Astrocyte of the spinal cord (primary cell): ENCODE measurements around the gene HOXA2.

ENCODE experiments used
- DNase-seq: peaks from one replicate; pipeline ENCODE4 v3.0.0; 2011; ENCODE audit warnings: low read depth, low spot score
- H3K4me3 ChIP-seq: 2 replicates; pipeline ENCODE4 v1.5.1; 2011; ENCODE audit warnings: low read depth, mild to moderate bottlenecking, low read length, moderate library complexity
- CTCF ChIP-seq: IDR thresholded peaks from 2 replicates; pipeline ENCODE4 v1.5.1; 2012; ENCODE audit warnings: low read depth, mild to moderate bottlenecking, low read length, inconsistent platforms
- in situ Hi-C: cut with HindIII; loops from 2 replicates; pipeline ENCODE4 v1.10.0; 2017; ENCODE audit warnings: low sequenced_read_pairs

The HOXA2 gene

GRCh38 chr7:27129729-27130539, 27.5 kb upstream of the HOXA2 start:
- peak overlapping the region; percentile 53 for H3K4me3 ChIP-seq
- no peak for DNase-seq
- in situ Hi-C loops, result loop anchor here (10.0 kb wide), 1 partner anchor 275 kb away; no protein-coding TSS in a partner anchor
- TF ChIP-seq CTCF, result no peak

- DNase-seq, result no peak
- TF ChIP-seq CTCF, result no peak
- in situ Hi-C loops, result loop anchor here (10.0 kb wide), 1 partner anchor 274 kb away; no protein-coding TSS in a partner anchor
- H3K4me3 ChIP-seq, result peak overlapping the region; percentile 53
These were observed 26.6 kb upstream of the HOXA2 start for GRCh38 chr7:27128776-27129728.

GRCh38 chr7:27128034-27128433, 25.6 kb upstream of the HOXA2 start:
- DNase-seq, result peak; percentile 76
- in situ Hi-C loops, result loop anchor here (10.0 kb wide), 1 partner anchor 273 kb away; no protein-coding TSS in a partner anchor
- no peak overlapping the region for H3K4me3 ChIP-seq
- TF ChIP-seq CTCF, result no peak

- H3K4me3 ChIP-seq, result no peak overlapping the region
- no peak for DNase-seq
- TF ChIP-seq CTCF, result no peak
- in situ Hi-C loops, result loop anchor here (10.0 kb wide), 1 partner anchor 272 kb away; no protein-coding TSS in a partner anchor
These were observed 24.3 kb upstream of the HOXA2 start for GRCh38 chr7:27126596-27127327.

GRCh38 chr7:27125986-27126394, 23.5 kb upstream of the HOXA2 start:
- H3K4me3 ChIP-seq, result no peak overlapping the region
- TF ChIP-seq CTCF, result no peak
- DNase-seq, result no peak
- in situ Hi-C loops, result loop anchor here (10.0 kb wide), 1 partner anchor 271 kb away; no protein-coding TSS in a partner anchor
